ENCODE measurements around the gene AK8. TPM values are rescaled to one million over a fixed set of nuclear protein-coding genes. Genes with fewer than 3 reads are reported as not detected.

The AK8 gene
- total and polyA plus RNA-seq, 2 of the 4 experiments (the other 2 are of a cell fraction) = under 0.01 to 0.09 TPM

DNA sequence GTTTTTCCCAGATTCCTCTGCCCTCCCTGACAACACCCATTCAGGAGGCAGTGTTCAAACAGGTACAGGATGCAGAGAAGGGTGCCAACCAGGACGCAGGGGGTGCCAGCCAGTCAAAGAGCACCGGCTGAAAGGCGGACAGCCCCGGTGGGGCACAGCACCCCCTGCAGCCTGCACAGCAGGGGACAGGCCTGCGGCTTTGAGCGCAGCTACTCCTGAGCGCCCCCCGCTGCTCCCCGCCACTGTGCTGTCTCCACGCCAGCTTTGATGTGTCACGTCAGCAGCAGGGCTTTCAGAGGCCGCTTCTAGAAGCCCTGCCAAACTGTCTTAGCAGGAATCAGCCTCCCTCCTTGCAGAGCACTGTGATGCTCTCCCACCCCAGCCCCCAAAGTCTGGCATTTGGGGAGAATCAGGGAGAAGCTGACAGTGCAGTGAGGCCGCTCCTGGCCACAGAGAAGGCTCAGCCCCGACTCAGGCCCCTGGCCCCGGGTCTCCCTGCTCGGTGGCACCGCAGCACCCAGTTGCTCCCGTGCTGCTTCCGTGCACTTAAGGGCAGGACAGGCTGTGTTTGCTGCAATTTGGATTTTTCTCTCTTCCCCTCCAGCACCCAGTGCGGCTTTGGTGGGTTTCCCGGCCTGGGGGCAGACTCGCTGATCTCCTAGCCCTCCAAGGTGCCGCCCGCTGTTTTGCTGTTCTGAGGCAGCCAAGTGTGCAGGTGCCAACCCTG lies 20.3 kb downstream of the AK8 start:
- peaks cover 36% of the 10 kb centered on the region for H3K27me3 ChIP-seq (ENCODE audit: control insufficient read depth, insufficient read depth, low read length)
- in situ Hi-C loops (cut with MboI; ENCODE audit: low sequenced_read_pairs) (no loop called here), dilution Hi-C loops (cut with HindIII; ENCODE audit: low sequenced_read_pairs, unreplicated experiment) (no loop called here), intact Hi-C loops (cut with micrococcal nuclease) (no loop called here)
- no peak overlapping the region for H3K56ac ChIP-seq (ENCODE audit: extremely low read depth, insufficient read depth, low read length)
- 40% methylated on average over 16 of the region's 24 CpGs; no CpG with 5 or more reads in 1 of the 2 experiments for WGBS, 2 experiments (ENCODE audit: extremely low coverage in 2 of 2, insufficient read length in 1 of 2)
- H3K14ac ChIP-seq (replicated peaks; ENCODE audit: low read depth, low read length) = no peak overlapping the region
- TF ChIP-seq CTCF (conservative IDR thresholded peaks at IDR 0.05; ENCODE audit: low read depth, low read length) (peak; percentile 28), SMC3 (IDR thresholded peaks at IDR 0.05; ENCODE audit: low read depth, low read length) (no peak)
- no peaks in the 10 kb centered on the region for H3K79me1 ChIP-seq (ENCODE audit: low read depth in 1 of 2, low read length in 2 of 2)
- peaks cover 8% of the 10 kb centered on the region; the same call in 1 of the 2 replicates for H3K4me1 ChIP-seq (ENCODE audit: control insufficient read depth, insufficient read depth, low read length)
- H3K9ac ChIP-seq (ENCODE audit: low read depth, low read length) = no peak overlapping the region
- H2BK5ac ChIP-seq (ENCODE audit: low read depth, low read length, poor library complexity, severe bottlenecking) = no peak overlapping the region
- no peaks in the 10 kb centered on the region for H3K9me1 ChIP-seq (ENCODE audit: insufficient read depth, low read length)
- CTCF ChIA-PET = interaction anchor here (0.6 kb wide), 1 partner anchor 446 kb away, joined by 3 read pairs; no protein-coding TSS in a partner anchor
- H2BK15ac ChIP-seq (ENCODE audit: low read depth, low read length) = no peak overlapping the region
- peak overlapping the region; percentile 1; the same call in 1 of the 2 replicates for H3K27ac ChIP-seq (ENCODE audit: insufficient read depth, low read length)
- H4K91ac ChIP-seq (ENCODE audit: insufficient read depth, low read depth, low read length) = no peak overlapping the region
- no peak overlapping the region for H2BK20ac ChIP-seq (ENCODE audit: low read depth, low read length)
- H3K4me3 ChIP-seq (ENCODE audit: insufficient read depth, low read depth, low read length) = no peak overlapping the region
- H3K23ac ChIP-seq (ENCODE audit: low read depth, low read length) = no peak overlapping the region
- H4K20me1 ChIP-seq (ENCODE audit: insufficient read depth, low read length) = no peaks in the 10 kb centered on the region
- no peak overlapping the region for H3K18ac ChIP-seq (ENCODE audit: low read depth, low read length)
- no peak overlapping the region for H4K8ac ChIP-seq (ENCODE audit: low read depth in 2 of 2, low read length in 2 of 2)
- ATAC-seq (ENCODE audit: low read depth) = peak; percentile 68
- no TSS peak for BruUV-seq (replicated peaks)
- no peak overlapping the region; the same call in 1 of the 2 replicates for H3K4me2 ChIP-seq (ENCODE audit: low read depth, low read length)
- POLR2A ChIA-PET (ENCODE audit: unreplicated experiment) = no interaction called here
- no peaks in the 10 kb centered on the region for H3K9me3 ChIP-seq (ENCODE audit: control insufficient read depth, insufficient read depth, low read length)
- H3K4ac ChIP-seq (ENCODE audit: low read depth, low read length) = no peak overlapping the region
- H4K5ac ChIP-seq (ENCODE audit: low read depth, low read length) = no peak overlapping the region
- no peak overlapping the region for H2BK120ac ChIP-seq (ENCODE audit: low read depth, low read length)
- no peak overlapping the region for H2AK9ac ChIP-seq (replicated peaks; ENCODE audit: low read depth, low read length, poor library complexity)
- no peaks in the 10 kb centered on the region for H3K36me3 ChIP-seq (ENCODE audit: control insufficient read depth, insufficient read depth, low read length)
- no peak overlapping the region for H2AK5ac ChIP-seq (ENCODE audit: low read depth, low read length)
- no peak overlapping the region for H2AFZ ChIP-seq (replicated peaks; ENCODE audit: low read length, poor library complexity)
- DNase-seq = peak; percentile 31

All from IMR-90 (cell line).